WTC11 (cell line): ENCODE results near the gene SFTPD.

ENCODE experiments used
- CDX4 ChIP-seq: fragments of 250-450 bp; sonication (Bioruptor Pico); IDR thresholded peaks from 2 replicates; pipeline ENCODE4 v1.9.0; 2021; ENCODE audit warnings: moderate library complexity, mild to moderate bottlenecking, inconsistent platforms, borderline replicate concordance
- FOXP4 ChIP-seq: sonication (generic); formaldehyde crosslinking; IDR thresholded peaks from 2 replicates; pipeline ENCODE4 v1.8.0; 2022; ENCODE audit warnings: mild to moderate bottlenecking, missing genetic modification reagents
- TP53 ChIP-seq: sonication (generic); formaldehyde crosslinking; IDR thresholded peaks from 2 replicates; pipeline ENCODE4 v1.8.1; 2023; ENCODE audit warnings: mild to moderate bottlenecking, missing genetic modification reagents

DNA sequence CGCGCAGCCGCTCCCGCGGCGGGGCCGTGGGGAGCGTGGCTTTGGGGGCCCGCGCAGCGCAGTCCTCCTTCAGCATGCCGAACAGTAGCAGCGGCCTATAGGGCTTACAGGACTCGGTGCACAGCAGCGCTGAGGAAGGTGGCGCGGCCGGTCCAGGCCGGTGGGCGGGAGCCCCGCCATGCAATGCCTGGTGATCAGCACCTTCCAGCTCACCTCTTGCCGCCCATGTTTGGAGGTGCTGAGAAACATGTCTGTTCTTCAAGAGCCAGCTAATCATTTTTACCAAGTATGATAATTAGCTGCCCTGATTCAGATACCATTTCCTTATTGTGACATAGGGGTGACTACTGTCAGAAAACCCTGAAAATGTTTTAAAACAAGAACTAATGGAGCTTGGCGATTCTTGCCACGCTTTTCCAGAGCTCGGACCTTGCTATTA is 33.5 kb upstream of the SFTPD start:
- no peak for TF ChIP-seq CDX4
- no peak for TF ChIP-seq FOXP4 (CRISPR knock-in tag)
- no peak for TF ChIP-seq TP53
